ENCODE data around the gene ZFYVE9.

Gene ZFYVE9

GRCh38 chr1:52259886-52260285 is 118.0 kb downstream of the ZFYVE9 start (continued):
- TF ChIP-seq PRDM10 (tag by site-specific recombination; IDR thresholded peaks at IDR 0.05) (no peak), ZNF792 (tag by site-specific recombination; IDR thresholded peaks at IDR 0.05) (no peak), ZNF148 (tag by site-specific recombination; IDR thresholded peaks at IDR 0.05; ENCODE audit: borderline replicate concordance) (no peak), ZNF76 (tag by site-specific recombination; IDR thresholded peaks at IDR 0.05; ENCODE audit: borderline replicate concordance, low read depth) (no peak), PRDM1 (tag by site-specific recombination; IDR thresholded peaks at IDR 0.05) (no peak), ZNF19 (tag by site-specific recombination; IDR thresholded peaks at IDR 0.05; ENCODE audit: low read depth) (no peak), ZNF423 (tag by site-specific recombination; IDR thresholded peaks at IDR 0.05) (no peak), ZBTB26 (tag by site-specific recombination; optimal IDR thresholded peaks at IDR 0.05) (no peak), KLF8 (tag by site-specific recombination; IDR thresholded peaks at IDR 0.05) (no peak)

- Histone ChIP-seq H3K4me3 (ENCODE audit: low read depth, low read length) (no peak overlapping the region), H3K36me3 (ENCODE audit: control insufficient read depth in 2 of 2, insufficient read depth in 1 of 2, low read length in 2 of 2) (no peaks in the 10 kb centered on the region; a peak in 1 of 3 replicates), H3K4me1 (ENCODE audit: control insufficient read depth, insufficient read depth, low read length) (peaks cover 8% of the 10 kb centered on the region; the same call in 1 of the 2 replicates), H3K9me3 (ENCODE audit: control insufficient read depth, insufficient read depth, low read depth, low read length) (no peaks in the 10 kb centered on the region), H3K27ac (ENCODE audit: extremely low read depth, low read depth, low read length) (no peak overlapping the region)
- POLR2A ChIA-PET, result interaction anchor here (0.6 kb wide), 1 partner anchor 96 kb away, joined by 6 read pairs; no protein-coding TSS in a partner anchor
- CTCF ChIA-PET, result interaction anchor here (0.6 to 0.8 kb wide), 3 partner anchors 157 to 890 kb away, joined by 3 read pairs; no protein-coding TSS in a partner anchor
- TF ChIP-seq PRDM6 (tag by site-specific recombination; IDR thresholded peaks at IDR 0.05) (peak; percentile 26), ZNF366 (tag by site-specific recombination; conservative IDR thresholded peaks at IDR 0.05) (no peak), GFI1B (tag by site-specific recombination; IDR thresholded peaks at IDR 0.05) (peak; percentile 58; the same call in 1 of the 2 replicates), ZIC2 (tag by site-specific recombination; IDR thresholded peaks at IDR 0.05) (peak; percentile 26), MEIS1 (CRISPR knock-in tag; IDR thresholded peaks at IDR 0.05; ENCODE audit: borderline replicate concordance) (no peak)
These were observed 121.4 kb downstream of the ZFYVE9 start for GRCh38 chr1:52263153-52263910.

All from HEK293 (cell line).